PC-9 (cell line): ENCODE data around the gene ST6GALNAC1.

Experiments used
- CTCF ChIP-seq: fragments of 200-600 bp; sonication (generic); conservative IDR thresholded peaks from 2 replicates; pipeline ENCODE4 v1.6.1; 2017; ENCODE audit warnings: mixed run types, antibody characterized with exemption, mild to moderate bottlenecking, moderate library complexity
- EZH2 ChIP-seq: fragments of 200-600 bp; sonication (generic); IDR thresholded peaks from 2 replicates; pipeline ENCODE4 v1.8.0; 2017; ENCODE audit warnings: antibody characterized with exemption, low read depth

- TF ChIP-seq CTCF (no peak), EZH2 (no peak)
Measured at GRCh38 chr17:76594690-76595089, 48.9 kb downstream of the ST6GALNAC1 start.
